Adipocyte (in vitro differentiated cells): ENCODE measurements around the gene AFG1L.

Source experiments
- DNase-seq: peaks from one replicate; pipeline ENCODE4 v3.0.0-alpha.2; 2015; ENCODE audit warnings: low read depth
- H3K27me3 ChIP-seq: replicated peaks from 2 replicates; pipeline ENCODE4 v1.7.0; 2013; ENCODE audit warnings: mild to moderate bottlenecking, low read length, moderate library complexity; ENCODE audit not compliant: control insufficient read depth, insufficient read depth
- H3K36me3 ChIP-seq: 2 replicates; pipeline ENCODE4 v1.7.0; 2013; ENCODE audit warnings: low read length, mild to moderate bottlenecking, moderate library complexity; ENCODE audit not compliant: control insufficient read depth, insufficient read depth, severe bottlenecking
- H3K4me1 ChIP-seq: 2 replicates; pipeline ENCODE4 v1.7.0; 2013; ENCODE audit warnings: mild to moderate bottlenecking, low read length, moderate library complexity; ENCODE audit not compliant: control insufficient read depth, insufficient read depth
- H3K4me3 ChIP-seq: 2 replicates; pipeline ENCODE4 v1.7.0; 2013; ENCODE audit warnings: mild to moderate bottlenecking, low read length, moderate library complexity
- H3K9ac ChIP-seq: 2 replicates; pipeline ENCODE4 v1.7.0; 2013; ENCODE audit warnings: mild to moderate bottlenecking, low read length, moderate library complexity
- H3K9me3 ChIP-seq: 2 replicates; pipeline ENCODE4 v1.7.0; 2013; ENCODE audit warnings: mild to moderate bottlenecking, low read length, moderate library complexity; ENCODE audit not compliant: control insufficient read depth

AFG1L gene

GRCh38 chr6:108568551-108569305, 273.9 kb downstream of the AFG1L start:
- no peaks in the 10 kb centered on the region for H3K9me3 ChIP-seq
- no peak overlapping the region for H3K9ac ChIP-seq
- H3K4me1 ChIP-seq, result peaks cover 57% of the 10 kb centered on the region
- H3K27me3 ChIP-seq, result no peaks in the 10 kb centered on the region
- no peak for DNase-seq
- H3K4me3 ChIP-seq, result no peak overlapping the region
- H3K36me3 ChIP-seq, result peaks cover 59% of the 10 kb centered on the region

DNA sequence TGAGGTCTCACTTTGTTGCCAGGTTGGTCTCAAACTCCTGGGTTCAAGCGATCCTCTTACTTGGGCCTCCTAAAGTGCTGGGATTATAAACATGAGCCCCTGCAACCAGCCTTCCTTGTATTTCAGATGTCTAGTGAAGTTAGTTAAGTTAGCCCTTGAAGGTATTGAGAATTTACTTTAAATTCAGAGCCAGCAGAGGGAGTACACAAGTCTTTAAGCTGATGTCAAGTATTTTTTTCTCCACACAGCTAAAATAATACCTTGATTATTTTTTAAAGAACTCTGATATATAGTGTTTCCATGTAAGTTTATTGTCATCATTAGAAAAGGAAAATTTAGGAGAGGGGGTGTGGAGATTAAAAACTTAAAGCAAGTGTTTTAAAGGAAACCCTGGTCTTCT, 275.7 kb downstream of the AFG1L start:
- Histone ChIP-seq H3K4me1 (peaks cover 55% of the 10 kb centered on the region), H3K9me3 (no peaks in the 10 kb centered on the region), H3K9ac (no peak overlapping the region), H3K36me3 (peaks cover 59% of the 10 kb centered on the region), H3K4me3 (no peak overlapping the region), H3K27me3 (no peaks in the 10 kb centered on the region)
- DNase-seq, result no peak

GRCh38 chr6:108574457-108575141, 279.7 kb downstream of the AFG1L start:
- no peaks in the 10 kb centered on the region for H3K9me3 ChIP-seq
- H3K36me3 ChIP-seq, result peaks cover 52% of the 10 kb centered on the region
- DNase-seq, result no peak
- H3K4me1 ChIP-seq, result peaks cover 60% of the 10 kb centered on the region
- no peak overlapping the region for H3K9ac ChIP-seq
- no peak overlapping the region for H3K4me3 ChIP-seq
- H3K27me3 ChIP-seq, result no peaks in the 10 kb centered on the region
